KMS-11 (cell line): Measurements from ENCODE around the gene SLC11A1.

Experiments
- H2AFZ ChIP-seq: fragments of 200-600 bp; sonication (generic); 2 replicates; pipeline ENCODE4 v1.6.1; 2016; ENCODE audit warnings: antibody characterized with exemption, mixed run types, low read depth
- H3K27ac ChIP-seq: fragments of 200-600 bp; sonication (generic); 2 replicates; pipeline ENCODE4 v1.6.1; 2016; ENCODE audit warnings: mild to moderate bottlenecking, mixed run types
- H3K27me3 ChIP-seq: fragments of 200-600 bp; sonication (generic); 2 replicates; pipeline ENCODE4 v1.6.1; 2017; ENCODE audit warnings: mild to moderate bottlenecking, low read depth, mixed run types, moderate library complexity; ENCODE audit not compliant: insufficient read depth
- H3K36me3 ChIP-seq: fragments of 200-600 bp; sonication (generic); 2 replicates; pipeline ENCODE4 v1.6.1; 2017; ENCODE audit warnings: mild to moderate bottlenecking, mixed run types; ENCODE audit not compliant: insufficient read depth
- H3K4me1 ChIP-seq: fragments of 200-600 bp; sonication (generic); 2 replicates; pipeline ENCODE4 v1.6.1; 2016; ENCODE audit warnings: mild to moderate bottlenecking, low read depth, mixed run types; ENCODE audit not compliant: poor library complexity, severe bottlenecking
- H3K4me2 ChIP-seq: fragments of 200-600 bp; sonication (generic); 2 replicates; pipeline ENCODE4 v1.7.0; 2016; ENCODE audit warnings: mild to moderate bottlenecking, mixed run types
- H3K4me3 ChIP-seq: fragments of 200-600 bp; sonication (generic); IDR thresholded peaks from 2 replicates; pipeline ENCODE4 v1.6.1; 2017; ENCODE audit warnings: low read depth, low read length, mixed read lengths; ENCODE audit not compliant: insufficient read depth
- H3K79me2 ChIP-seq: fragments of 200-600 bp; sonication (generic); 2 replicates; pipeline ENCODE4 v1.6.1; 2016; ENCODE audit warnings: low read depth, mixed run types; ENCODE audit not compliant: insufficient read depth
- H3K9ac ChIP-seq: fragments of 200-600 bp; sonication (generic); 2 replicates; pipeline ENCODE4 v1.6.1; 2016; ENCODE audit warnings: mild to moderate bottlenecking, mixed run types
- H4K20me1 ChIP-seq: fragments of 200-600 bp; sonication (generic); 2 replicates; pipeline ENCODE4 v1.6.1; 2016; ENCODE audit warnings: mild to moderate bottlenecking, mixed run types; ENCODE audit not compliant: insufficient read depth
- TF ChIP-seq, protein P1 (sequence below): fragments of 200-600 bp; sonication (generic); conservative IDR thresholded peaks from 2 replicates; pipeline ENCODE4 v1.6.1; 2017; ENCODE audit warnings: low read depth, mild to moderate bottlenecking, antibody characterized with exemption, low read length, moderate library complexity, mixed read lengths

The SLC11A1 gene

GRCh38 chr2:218400167-218400929, 18.3 kb downstream of the SLC11A1 start:
- H3K4me2 ChIP-seq, result no peak overlapping the region
- H4K20me1 ChIP-seq, result no peaks in the 10 kb centered on the region
- H3K79me2 ChIP-seq, result peaks cover 17% of the 10 kb centered on the region; the same call in 1 of the 2 replicates
- H3K36me3 ChIP-seq, result no peaks in the 10 kb centered on the region
- H3K4me3 ChIP-seq, result peak overlapping the region; percentile 2
- H3K27ac ChIP-seq, result peak overlapping the region; percentile 93
- H3K27me3 ChIP-seq, result no peaks in the 10 kb centered on the region
- TF ChIP-seq, protein P1, sequence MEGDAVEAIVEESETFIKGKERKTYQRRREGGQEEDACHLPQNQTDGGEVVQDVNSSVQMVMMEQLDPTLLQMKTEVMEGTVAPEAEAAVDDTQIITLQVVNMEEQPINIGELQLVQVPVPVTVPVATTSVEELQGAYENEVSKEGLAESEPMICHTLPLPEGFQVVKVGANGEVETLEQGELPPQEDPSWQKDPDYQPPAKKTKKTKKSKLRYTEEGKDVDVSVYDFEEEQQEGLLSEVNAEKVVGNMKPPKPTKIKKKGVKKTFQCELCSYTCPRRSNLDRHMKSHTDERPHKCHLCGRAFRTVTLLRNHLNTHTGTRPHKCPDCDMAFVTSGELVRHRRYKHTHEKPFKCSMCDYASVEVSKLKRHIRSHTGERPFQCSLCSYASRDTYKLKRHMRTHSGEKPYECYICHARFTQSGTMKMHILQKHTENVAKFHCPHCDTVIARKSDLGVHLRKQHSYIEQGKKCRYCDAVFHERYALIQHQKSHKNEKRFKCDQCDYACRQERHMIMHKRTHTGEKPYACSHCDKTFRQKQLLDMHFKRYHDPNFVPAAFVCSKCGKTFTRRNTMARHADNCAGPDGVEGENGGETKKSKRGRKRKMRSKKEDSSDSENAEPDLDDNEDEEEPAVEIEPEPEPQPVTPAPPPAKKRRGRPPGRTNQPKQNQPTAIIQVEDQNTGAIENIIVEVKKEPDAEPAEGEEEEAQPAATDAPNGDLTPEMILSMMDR, result no peak
- H2AFZ ChIP-seq, result peak overlapping the region; percentile 49
- H3K4me1 ChIP-seq, result peaks cover 16% of the 10 kb centered on the region
- peak overlapping the region; percentile 97 for H3K9ac ChIP-seq

DNA sequence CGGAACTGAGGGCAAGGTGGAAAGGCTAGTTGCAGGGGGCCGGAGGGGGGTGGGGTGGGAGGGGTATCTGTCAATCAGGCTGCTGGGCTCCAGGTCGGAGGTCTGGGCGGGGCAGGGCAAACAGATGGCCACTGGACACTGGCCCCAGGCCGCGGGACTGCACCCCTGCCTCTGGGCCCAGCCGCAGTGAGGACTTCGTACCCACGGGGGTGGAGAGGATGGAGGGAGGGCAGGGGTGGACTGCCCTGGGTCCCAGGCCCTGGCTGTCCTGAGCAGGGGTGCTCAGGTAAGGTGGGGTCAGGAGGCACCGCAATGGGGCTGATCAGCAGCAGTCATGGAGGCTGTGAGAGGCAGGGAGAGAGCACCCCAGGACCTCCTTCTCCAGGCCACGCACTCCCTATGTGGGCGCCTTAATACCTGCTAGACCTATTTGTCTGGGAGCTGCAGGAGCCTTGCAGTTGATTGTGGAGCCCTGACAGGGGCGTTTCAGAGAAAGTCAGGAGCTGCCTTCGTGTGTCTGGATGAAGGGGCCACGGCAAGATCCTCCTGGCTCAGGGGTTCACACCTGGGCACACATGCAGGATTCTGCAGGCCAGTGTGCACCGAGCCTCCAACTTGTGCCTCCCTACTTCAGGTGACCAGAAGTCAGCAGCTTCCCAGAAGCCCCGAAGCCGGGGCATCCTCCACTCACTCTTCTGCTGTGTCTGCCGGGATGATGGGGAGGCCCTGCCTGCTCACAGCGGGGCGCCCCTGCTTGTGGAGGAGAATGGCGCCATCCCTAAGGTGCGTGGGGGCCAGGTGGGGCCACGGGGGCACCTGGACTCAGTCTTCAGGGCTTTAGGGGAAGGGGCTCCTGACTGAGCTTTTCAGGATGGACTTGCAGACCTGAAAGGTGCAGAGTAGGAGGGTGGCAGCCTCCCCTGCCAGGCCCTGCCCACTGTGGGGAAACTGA, 19.1 kb downstream of the SLC11A1 start:
- peaks cover 17% of the 10 kb centered on the region; the same call in 1 of the 2 replicates for H3K79me2 ChIP-seq
- no peaks in the 10 kb centered on the region for H3K27me3 ChIP-seq
- H3K4me3 ChIP-seq, result no peak overlapping the region
- TF ChIP-seq, protein P1, result no peak
- peaks cover 19% of the 10 kb centered on the region for H3K4me1 ChIP-seq
- H3K4me2 ChIP-seq, result peak overlapping the region; percentile 48
- H3K27ac ChIP-seq, result peak overlapping the region; percentile 11; the same call in 1 of the 2 replicates
- H4K20me1 ChIP-seq, result no peaks in the 10 kb centered on the region
- H3K9ac ChIP-seq, result peak overlapping the region; percentile 97; the same call in 1 of the 2 replicates
- no peak overlapping the region for H2AFZ ChIP-seq
- H3K36me3 ChIP-seq, result no peaks in the 10 kb centered on the region

DNA sequence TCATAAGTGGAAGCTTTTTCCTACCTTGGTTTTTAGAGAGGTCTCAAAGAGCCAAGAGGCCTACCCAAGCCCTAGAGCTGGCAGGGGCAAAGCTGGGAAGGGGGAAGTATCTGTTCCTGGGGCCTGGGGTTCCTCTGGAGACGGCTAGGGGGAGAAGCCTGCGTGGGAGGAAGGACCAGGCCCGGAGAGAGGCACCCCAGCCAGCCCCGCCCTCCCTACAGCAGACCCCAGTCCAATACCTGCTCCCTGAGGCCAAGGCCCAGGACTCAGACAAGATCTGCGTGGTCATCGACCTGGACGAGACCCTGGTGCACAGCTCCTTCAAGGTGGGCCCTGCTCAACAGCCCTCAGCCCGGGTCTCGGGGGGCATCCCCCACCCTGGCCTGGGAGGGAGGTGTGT, 19.8 kb downstream of the SLC11A1 start:
- TF ChIP-seq, protein P1, result no peak
- Histone ChIP-seq H2AFZ (no peak overlapping the region), H3K9ac (no peak overlapping the region; the same call in 1 of the 2 replicates), H3K4me3 (no peak overlapping the region), H3K27me3 (no peaks in the 10 kb centered on the region), H3K79me2 (peaks cover 17% of the 10 kb centered on the region; the same call in 1 of the 2 replicates), H3K4me1 (peaks cover 22% of the 10 kb centered on the region), H3K27ac (no peak overlapping the region), H3K36me3 (no peaks in the 10 kb centered on the region), H3K4me2 (peak overlapping the region; percentile 48; the same call in 1 of the 2 replicates), H4K20me1 (no peaks in the 10 kb centered on the region)

DNA sequence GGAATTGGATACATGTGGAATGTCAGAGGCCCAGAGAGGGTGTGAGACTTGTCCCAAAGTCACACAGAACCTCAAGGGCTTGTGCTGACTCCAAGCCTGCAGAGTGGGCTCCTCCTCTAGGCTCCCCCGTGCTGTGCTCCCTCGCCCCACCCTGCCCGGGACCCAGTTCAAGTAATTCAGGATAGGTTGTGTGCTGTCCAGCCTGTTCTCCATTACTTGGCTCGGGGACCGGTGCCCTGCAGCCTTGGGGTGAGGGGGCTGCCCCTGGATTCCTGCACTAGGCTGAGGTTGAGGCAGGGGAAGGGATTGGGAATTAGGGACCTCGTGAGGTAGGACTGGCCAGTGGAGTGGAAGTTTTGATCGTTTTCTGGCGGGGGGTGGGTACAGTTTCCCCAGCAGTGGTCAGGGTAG, 20.4 kb downstream of the SLC11A1 start:
- Histone ChIP-seq H3K4me1 (peaks cover 22% of the 10 kb centered on the region), H3K36me3 (no peaks in the 10 kb centered on the region), H3K79me2 (peaks cover 17% of the 10 kb centered on the region; the same call in 1 of the 2 replicates), H3K27me3 (no peaks in the 10 kb centered on the region), H3K4me3 (no peak overlapping the region), H3K4me2 (no peak overlapping the region), H2AFZ (no peak overlapping the region), H3K27ac (no peak overlapping the region), H4K20me1 (no peaks in the 10 kb centered on the region), H3K9ac (no peak overlapping the region)
- TF ChIP-seq, protein P1, result no peak
